NB4 (cell line): ENCODE results near the gene FAM120AOS.

Experiments
- DNase-seq: peaks from one replicate; pipeline ENCODE4 v3.0.0; 2010; ENCODE audit warnings: low read depth
- H3K4me3 ChIP-seq: one replicate; pipeline ENCODE4 v1.5.1; 2011; ENCODE audit warnings: mild to moderate bottlenecking, low read depth, low read length, moderate library complexity
- MYC ChIP-seq: IDR thresholded peaks from 2 replicates; pipeline ENCODE4 v1.6.1; 2011; ENCODE audit warnings: low read depth, low read length
- POLR2A ChIP-seq: IDR thresholded peaks from 2 replicates; pipeline ENCODE4 v1.6.1; 2011; ENCODE audit warnings: mild to moderate bottlenecking; ENCODE audit not compliant: insufficient read length; ENCODE audit errors: extremely low read depth
- TF ChIP-seq, protein P1 (sequence below): IDR thresholded peaks from 2 replicates; pipeline ENCODE4 v1.6.1; 2011; ENCODE audit warnings: low read depth, low read length
- TF ChIP-seq, protein P2 (sequence below): IDR thresholded peaks from one replicate; pipeline ENCODE4 v1.5.1; 2012; ENCODE audit warnings: low read depth, low read length

The FAM120AOS gene

DNA sequence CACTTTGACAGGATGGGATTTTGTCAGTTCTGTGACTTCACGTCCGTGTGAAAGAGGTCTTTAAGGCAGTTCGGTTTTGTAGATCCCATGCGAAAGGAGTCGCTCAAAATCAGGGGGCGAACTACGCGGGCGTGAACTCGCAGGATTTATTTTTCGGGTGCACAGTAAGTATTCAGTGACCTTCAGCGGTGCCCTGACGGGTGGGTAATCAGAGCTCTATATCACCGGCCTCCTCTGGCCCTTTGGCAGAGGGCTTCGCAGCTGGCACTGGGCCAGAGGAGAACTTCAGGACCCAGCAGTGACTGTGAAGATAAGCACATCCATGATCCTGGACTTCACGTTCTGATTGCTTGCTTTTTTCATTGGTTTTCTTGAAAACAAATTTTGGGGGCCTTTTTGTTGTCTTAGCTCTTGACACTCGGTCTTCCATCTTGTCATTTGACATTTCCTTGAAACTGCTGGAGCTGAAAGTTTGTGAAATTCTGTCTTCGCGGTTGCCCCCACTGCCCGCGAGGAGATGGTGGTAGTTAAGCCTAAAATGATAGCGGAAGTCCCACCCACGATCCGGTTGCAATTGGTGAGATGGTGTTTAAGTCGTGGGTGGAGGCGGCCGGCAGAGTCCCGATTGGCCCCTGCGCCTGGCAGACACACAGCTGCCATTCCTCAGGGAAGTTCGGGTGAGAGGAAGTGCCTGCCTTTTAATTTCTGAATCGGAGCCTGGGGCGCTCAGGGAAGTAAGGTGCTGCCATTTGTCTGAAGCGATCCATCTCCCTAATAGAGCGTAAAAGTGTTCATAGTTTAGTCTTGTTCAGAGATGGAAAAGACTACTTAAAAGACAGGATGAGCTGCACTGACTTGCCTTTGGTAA is at the start of gene FAM120AOS:
TSS of gene FAM120AOS (minus strand) at position 535 of the 868 bp plus-strand sequence. CDS start 872 bp downstream, outside the sequence.
- peak; percentile 97 for DNase-seq
- peak within 1 kb of the TSS; percentile 91 for H3K4me3 ChIP-seq
- TF ChIP-seq, protein P1, sequence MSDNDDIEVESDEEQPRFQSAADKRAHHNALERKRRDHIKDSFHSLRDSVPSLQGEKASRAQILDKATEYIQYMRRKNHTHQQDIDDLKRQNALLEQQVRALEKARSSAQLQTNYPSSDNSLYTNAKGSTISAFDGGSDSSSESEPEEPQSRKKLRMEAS = peak; percentile 48
- TF ChIP-seq, protein P2, sequence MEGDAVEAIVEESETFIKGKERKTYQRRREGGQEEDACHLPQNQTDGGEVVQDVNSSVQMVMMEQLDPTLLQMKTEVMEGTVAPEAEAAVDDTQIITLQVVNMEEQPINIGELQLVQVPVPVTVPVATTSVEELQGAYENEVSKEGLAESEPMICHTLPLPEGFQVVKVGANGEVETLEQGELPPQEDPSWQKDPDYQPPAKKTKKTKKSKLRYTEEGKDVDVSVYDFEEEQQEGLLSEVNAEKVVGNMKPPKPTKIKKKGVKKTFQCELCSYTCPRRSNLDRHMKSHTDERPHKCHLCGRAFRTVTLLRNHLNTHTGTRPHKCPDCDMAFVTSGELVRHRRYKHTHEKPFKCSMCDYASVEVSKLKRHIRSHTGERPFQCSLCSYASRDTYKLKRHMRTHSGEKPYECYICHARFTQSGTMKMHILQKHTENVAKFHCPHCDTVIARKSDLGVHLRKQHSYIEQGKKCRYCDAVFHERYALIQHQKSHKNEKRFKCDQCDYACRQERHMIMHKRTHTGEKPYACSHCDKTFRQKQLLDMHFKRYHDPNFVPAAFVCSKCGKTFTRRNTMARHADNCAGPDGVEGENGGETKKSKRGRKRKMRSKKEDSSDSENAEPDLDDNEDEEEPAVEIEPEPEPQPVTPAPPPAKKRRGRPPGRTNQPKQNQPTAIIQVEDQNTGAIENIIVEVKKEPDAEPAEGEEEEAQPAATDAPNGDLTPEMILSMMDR = no peak
- TF ChIP-seq MYC (0 out of 2 replicates have a peak, but pooled peaks have one; percentile 8), POLR2A (peak; percentile 33)

DNA sequence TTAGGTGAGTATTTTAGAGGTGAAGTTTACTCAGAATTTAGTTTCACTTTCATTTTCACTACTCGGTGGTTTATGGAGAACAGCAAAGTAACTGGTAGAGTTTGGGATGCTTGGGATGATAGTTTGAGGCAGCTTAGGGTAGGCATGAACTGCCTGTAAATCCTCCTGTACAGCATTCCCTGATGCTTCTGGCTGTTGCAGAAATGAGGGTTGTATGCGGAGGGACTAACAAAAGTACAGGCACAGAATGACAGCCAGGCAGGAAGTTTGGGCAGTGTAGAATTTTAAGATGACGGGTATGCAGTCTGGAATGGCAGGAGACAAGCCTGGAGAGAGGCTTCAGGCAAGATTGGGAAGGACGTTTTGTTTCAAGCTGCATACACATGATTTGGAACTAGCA is 48.0 kb upstream of the FAM120AOS start:
- H3K4me3 ChIP-seq = no peak overlapping the region
- TF ChIP-seq, protein P1 = no peak
- DNase-seq = no peak

DNA sequence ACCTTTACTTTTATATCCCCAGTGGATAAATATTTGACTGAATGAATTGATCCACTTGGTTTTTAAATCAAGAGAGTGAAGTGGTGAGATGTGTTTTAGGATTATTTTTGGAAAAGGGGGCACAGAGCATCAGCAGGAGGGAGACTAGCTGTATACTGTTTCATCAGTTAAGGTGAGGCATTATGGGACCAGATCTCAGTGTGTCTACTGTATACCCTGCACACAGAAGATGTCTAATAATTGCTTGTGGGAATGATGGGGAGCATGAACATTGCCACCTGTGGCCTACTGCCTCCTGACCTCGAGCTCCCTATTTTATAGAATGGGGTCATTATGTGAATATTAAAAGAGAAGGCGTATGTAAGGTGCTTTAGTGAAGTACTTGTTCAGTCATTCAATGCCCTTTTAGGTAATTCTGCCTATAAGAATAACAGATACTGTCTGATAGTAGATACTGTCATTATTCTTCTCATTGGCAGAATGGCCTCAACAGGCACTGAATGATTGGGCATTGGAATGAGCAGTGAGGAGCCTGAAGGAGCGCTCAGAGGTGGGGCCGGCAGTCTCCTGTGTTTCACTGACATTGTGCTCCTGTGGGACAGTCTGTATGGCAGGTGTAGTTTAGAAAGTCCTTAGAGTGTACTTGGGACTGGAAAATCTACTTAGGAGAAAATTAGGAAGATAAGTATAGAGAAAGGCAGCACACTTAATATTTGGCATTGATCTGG is 47.4 kb upstream of the FAM120AOS start:
- H3K4me3 ChIP-seq = no peak overlapping the region
- no peak for DNase-seq
- no peak for TF ChIP-seq MYC
- no peak for TF ChIP-seq POLR2A
- TF ChIP-seq, protein P1 = no peak
- TF ChIP-seq, protein P2 = no peak

DNA sequence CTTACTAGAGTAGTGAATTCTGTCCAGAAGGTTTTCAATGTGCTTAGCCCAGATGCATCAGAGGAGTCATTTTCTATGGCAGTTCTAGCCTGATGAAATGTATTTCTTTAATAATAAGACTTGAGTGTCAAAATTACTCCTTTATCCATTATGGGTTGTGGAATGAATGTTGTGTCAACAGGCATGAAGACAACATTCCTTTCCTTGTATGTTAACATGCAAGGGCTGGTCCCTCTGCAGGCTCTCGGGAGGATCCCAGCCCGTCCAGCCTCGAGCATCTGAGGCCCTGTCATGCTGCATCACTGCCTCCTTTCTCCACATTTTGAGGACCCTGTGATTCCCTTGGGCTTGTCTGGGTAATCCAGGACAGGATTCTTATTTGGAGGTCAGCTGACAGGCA is 42.9 kb upstream of the FAM120AOS start:
- H3K4me3 ChIP-seq = no peak overlapping the region
- TF ChIP-seq, protein P1 = no peak
- no peak for TF ChIP-seq POLR2A
- DNase-seq = no peak

DNA sequence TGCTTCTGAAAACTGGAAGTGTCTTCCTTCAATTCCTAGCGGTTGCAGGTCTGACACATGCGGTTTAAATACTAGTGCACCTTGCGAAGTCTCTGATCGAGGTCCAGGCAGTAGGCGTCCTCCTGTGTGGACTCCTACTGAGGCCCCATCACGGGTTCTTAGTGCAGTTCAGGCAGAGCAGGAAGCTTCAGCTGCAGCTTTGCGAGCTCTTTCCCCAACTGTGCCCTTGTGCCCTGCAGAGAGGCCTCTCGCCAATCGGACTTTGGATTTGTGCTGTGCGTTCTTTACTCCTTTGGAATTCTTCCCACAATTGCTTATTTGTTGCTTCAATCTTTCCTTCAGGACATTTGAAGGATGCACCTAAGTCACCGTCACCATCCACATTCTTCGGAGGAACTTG is 40.6 kb upstream of the FAM120AOS start:
- TF ChIP-seq MYC = no peak
- TF ChIP-seq, protein P1 = no peak
- TF ChIP-seq, protein P2 = no peak
- TF ChIP-seq POLR2A = no peak

DNA sequence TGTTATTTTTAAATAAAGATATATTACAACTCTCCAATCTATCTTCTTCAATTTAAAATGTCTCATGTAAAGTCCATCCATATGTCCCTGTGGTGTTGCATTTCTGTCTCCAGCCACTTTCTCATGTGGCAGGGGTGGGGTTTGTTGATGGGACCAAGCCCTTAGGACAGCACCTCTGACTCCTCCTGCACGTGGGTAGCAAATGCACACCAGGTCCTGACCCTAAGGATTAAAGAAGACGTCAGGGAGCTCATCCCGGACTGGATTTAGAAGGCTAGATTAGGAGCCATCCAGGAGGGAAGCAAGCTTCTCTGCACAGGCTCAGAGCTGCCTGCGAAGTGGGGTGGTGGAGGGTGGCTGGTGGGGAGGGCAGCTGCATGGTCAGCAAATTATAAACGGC is 38.9 kb upstream of the FAM120AOS start:
- TF ChIP-seq, protein P2 = no peak
- TF ChIP-seq, protein P1 = no peak
- no peak for TF ChIP-seq POLR2A
- no peak for TF ChIP-seq MYC
- no peak overlapping the region for H3K4me3 ChIP-seq
- no peak for DNase-seq

More for the DNA sequence above, 40.6 kb upstream of the FAM120AOS start:
- DNase-seq = no peak
- H3K4me3 ChIP-seq = no peak overlapping the region
